Type B pancreatic cell (in vitro differentiated cells): ENCODE data around the gene KRT33B. TPM values are rescaled to one million over a fixed set of nuclear protein-coding genes. Genes with fewer than 3 reads are reported as not detected.

Experiments used
- DNase-seq: peaks from one replicate; pipeline ENCODE4 v3.0.0; 2021; ENCODE audit warnings: mixed read lengths; ENCODE audit not compliant: unreplicated experiment; ENCODE audit errors: extremely low spot score
- H3K27ac Mint-ChIP-seq: 2 replicates; pipeline ENCODE4 v1.8.0; 2021; ENCODE audit warnings: mild to moderate bottlenecking, mixed read lengths
- H3K27me3 Mint-ChIP-seq: 2 replicates; pipeline ENCODE4 v1.8.0; 2021; ENCODE audit warnings: mixed read lengths
- H3K36me3 Mint-ChIP-seq: 2 replicates; pipeline ENCODE4 v1.8.0; 2021; ENCODE audit warnings: mixed read lengths
- H3K4me1 Mint-ChIP-seq: one replicate; pipeline ENCODE4 v1.8.0; 2021; ENCODE audit warnings: mixed read lengths; ENCODE audit not compliant: unreplicated experiment
- H3K4me3 Mint-ChIP-seq: 2 replicates; pipeline ENCODE4 v1.8.0; 2021; ENCODE audit warnings: mild to moderate bottlenecking, mixed read lengths
- H3K9me3 Mint-ChIP-seq: 2 replicates; pipeline ENCODE4 v1.8.0; 2021; ENCODE audit warnings: mixed read lengths
- CTCF ChIP-seq: fragments of 200-600 bp; sonication (generic); conservative IDR thresholded peaks from 2 replicates; pipeline ENCODE4 v1.5.0; 2021; ENCODE audit warnings: antibody characterized with exemption, mild to moderate bottlenecking
- total RNA-seq: library from RNA; stranded (reverse); gene quantifications from 2 replicates; pipeline ENCODE4 v1.2.1, GENCODE V29; 2021; ENCODE audit warnings: low replicate concordance

Gene KRT33B
- total RNA-seq, 1 donor from 2014 or later: not detected

DNA sequence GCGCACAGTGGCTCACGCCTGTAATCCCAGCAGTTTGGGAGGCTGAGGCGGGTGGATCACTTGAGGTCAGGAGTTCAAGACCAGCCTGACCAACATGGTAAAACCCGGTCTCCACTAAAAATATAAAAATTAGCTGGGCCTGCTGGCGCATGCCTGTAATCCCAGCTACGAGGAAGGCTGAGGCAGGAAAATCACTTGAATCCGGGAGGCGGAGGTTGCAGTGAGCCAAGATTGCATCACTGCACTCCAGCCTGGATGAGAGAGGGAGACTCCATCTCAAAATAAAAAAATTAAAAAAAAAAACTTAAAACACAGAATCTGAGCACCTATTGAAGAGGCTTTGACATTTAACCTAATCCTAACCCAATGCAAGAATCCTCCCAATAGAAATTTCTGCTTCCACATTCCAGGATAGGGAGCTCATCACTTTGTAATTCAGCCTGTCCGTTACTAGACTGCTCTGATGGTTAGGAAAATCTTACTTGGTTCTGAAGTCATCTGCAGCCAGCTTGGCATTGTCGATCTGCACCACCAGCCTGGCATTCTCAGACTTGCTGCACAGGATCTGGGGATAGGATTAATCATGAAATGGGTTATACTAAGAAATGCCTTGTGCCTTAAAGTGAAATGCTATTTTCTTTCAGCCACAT is 2.1 kb downstream of the KRT33B start:
- no peak for TF ChIP-seq CTCF
- Mint-ChIP-seq H3K27ac (no peak overlapping the region), H3K9me3 (no peaks in the 10 kb centered on the region)

DNA sequence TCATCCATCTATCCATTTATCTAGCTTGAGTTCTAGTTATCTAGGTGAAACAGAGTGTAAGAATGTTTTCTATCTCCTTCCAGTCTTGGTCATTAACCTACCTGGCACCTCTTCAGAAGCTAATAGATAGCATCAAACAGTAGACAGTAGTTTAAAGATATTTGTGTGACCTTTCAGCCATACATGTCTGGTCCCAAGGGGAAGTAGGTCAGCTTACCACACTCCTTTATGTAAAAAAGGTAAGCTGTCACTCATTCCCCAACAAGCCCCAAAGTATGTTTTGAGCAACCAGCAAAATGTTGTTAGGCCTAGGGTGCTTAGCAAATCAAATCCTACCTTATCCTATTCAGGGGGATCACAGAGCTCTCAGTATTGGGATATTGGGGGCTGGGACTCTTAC is 3.5 kb downstream of the KRT33B start:
- no peak overlapping the region for H3K27ac Mint-ChIP-seq
- TF ChIP-seq CTCF: no peak
- no peaks in the 10 kb centered on the region for H3K9me3 Mint-ChIP-seq
- H3K36me3 Mint-ChIP-seq: no peaks in the 10 kb centered on the region
- no peak overlapping the region for H3K4me3 Mint-ChIP-seq
- H3K27me3 Mint-ChIP-seq: peaks cover 3% of the 10 kb centered on the region
- no peak for DNase-seq
- no peaks in the 10 kb centered on the region for H3K4me1 Mint-ChIP-seq

More for the DNA sequence above, 2.1 kb downstream of the KRT33B start:
- no peak overlapping the region for H3K4me3 Mint-ChIP-seq
- no peaks in the 10 kb centered on the region for H3K4me1 Mint-ChIP-seq
- DNase-seq: no peak
- H3K27me3 Mint-ChIP-seq: peaks cover 3% of the 10 kb centered on the region
- H3K36me3 Mint-ChIP-seq: no peaks in the 10 kb centered on the region

- H3K36me3 Mint-ChIP-seq: no peaks in the 10 kb centered on the region
- H3K9me3 Mint-ChIP-seq: no peaks in the 10 kb centered on the region
Measured at GRCh38 chr17:41363881-41364280, 5.7 kb downstream of the KRT33B start.

DNA sequence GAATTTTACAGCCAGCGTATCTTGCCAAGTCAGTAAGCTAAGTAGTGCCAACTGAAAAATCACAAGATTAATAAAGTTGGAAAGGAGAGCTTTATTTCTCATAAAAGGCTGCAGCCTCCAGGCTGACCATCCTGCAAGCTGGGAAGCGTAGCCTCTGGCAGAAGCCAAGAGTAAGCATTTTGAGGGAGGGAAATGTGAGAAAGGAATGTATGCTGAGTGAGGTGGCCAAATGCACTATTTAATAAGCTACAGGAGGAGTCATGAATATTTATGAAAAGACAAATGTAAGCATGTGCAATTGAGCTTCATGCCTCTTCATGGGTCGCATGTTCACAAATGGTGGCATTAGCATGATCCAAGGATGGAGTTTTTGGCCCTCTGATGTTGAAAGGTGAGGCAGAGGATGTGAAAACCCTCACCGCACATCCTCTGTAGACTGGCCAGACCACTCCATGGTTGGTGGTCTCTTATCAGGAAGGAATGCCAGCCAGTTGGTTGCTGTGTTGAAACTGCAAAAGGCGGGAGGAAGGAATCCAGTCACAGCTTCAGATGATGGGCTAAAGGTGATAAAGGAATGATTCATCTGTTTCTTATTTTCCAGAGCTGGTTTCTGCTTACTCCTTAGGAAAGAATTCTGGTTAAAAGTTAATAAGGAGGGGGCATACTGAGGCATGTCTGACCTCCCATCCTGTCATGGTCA is 9.2 kb downstream of the KRT33B start:
- Mint-ChIP-seq H3K4me3 (no peak overlapping the region), H3K27me3 (no peaks in the 10 kb centered on the region), H3K36me3 (no peaks in the 10 kb centered on the region), H3K4me1 (no peaks in the 10 kb centered on the region), H3K9me3 (no peaks in the 10 kb centered on the region), H3K27ac (no peak overlapping the region)
- no peak for DNase-seq
- no peak for TF ChIP-seq CTCF

More at GRCh38 chr17:41363881-41364280, 5.7 kb downstream of the KRT33B start:
- peaks cover 3% of the 10 kb centered on the region for H3K27me3 Mint-ChIP-seq
- H3K4me1 Mint-ChIP-seq: no peaks in the 10 kb centered on the region
- TF ChIP-seq CTCF: no peak
- H3K4me3 Mint-ChIP-seq: no peak overlapping the region
- H3K27ac Mint-ChIP-seq: no peak overlapping the region
- no peak for DNase-seq

DNA sequence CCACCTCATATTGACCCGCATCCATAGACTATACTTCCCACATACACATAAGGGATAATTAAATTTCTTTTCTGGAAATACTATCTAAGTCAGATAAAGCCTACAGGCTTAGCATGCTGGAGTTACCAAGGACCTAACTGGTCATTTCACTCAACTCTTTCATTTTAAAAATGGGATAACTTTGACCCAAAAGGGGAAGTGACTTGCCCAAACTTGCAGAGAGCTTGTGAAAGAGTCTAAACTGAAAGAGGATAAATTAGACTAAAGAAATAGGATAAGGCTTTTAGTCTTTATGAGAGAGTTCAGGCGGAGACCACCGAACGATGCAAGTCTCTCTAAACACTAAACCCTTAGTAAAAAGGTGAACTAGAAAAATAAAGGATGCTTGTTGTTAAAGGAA is 15.1 kb downstream of the KRT33B start:
- DNase-seq: no peak
- peaks cover 5% of the 10 kb centered on the region for H3K9me3 Mint-ChIP-seq

More for the DNA sequence above, 15.1 kb downstream of the KRT33B start:
- Mint-ChIP-seq H3K36me3 (no peaks in the 10 kb centered on the region), H3K27ac (no peak overlapping the region), H3K27me3 (peaks cover 4% of the 10 kb centered on the region), H3K4me1 (no peaks in the 10 kb centered on the region), H3K4me3 (no peak overlapping the region)
- no peak for TF ChIP-seq CTCF
